Choroid plexus epithelial cell (primary cell): ENCODE measurements around the gene RNF138.

Experiments used
- DNase-seq: peaks from one replicate; pipeline ENCODE4 v3.0.0-alpha.2; 2010; ENCODE audit warnings: low read depth
- H3K4me3 ChIP-seq: 2 replicates; pipeline ENCODE4 v1.5.1; 2011; ENCODE audit warnings: low read depth, mild to moderate bottlenecking, control low read depth, low read length, moderate library complexity
- CTCF ChIP-seq: conservative IDR thresholded peaks from 2 replicates; pipeline ENCODE4 v1.5.1; 2011; ENCODE audit warnings: low read depth, mild to moderate bottlenecking, control low read depth, inconsistent platforms, low read length, moderate library complexity

RNF138 gene, protein sequence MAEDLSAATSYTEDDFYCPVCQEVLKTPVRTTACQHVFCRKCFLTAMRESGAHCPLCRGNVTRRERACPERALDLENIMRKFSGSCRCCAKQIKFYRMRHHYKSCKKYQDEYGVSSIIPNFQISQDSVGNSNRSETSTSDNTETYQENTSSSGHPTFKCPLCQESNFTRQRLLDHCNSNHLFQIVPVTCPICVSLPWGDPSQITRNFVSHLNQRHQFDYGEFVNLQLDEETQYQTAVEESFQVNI

GRCh38 chr18:32091724-32092421, at the start of gene RNF138:
RNF138 (plus strand) TSS chr18:32091874; CDS start chr18:32092777, 903 bp downstream.
- peak; percentile 87 for DNase-seq
- TF ChIP-seq CTCF = no peak
- H3K4me3 ChIP-seq = peak within 1 kb of the TSS; percentile 95

DNA sequence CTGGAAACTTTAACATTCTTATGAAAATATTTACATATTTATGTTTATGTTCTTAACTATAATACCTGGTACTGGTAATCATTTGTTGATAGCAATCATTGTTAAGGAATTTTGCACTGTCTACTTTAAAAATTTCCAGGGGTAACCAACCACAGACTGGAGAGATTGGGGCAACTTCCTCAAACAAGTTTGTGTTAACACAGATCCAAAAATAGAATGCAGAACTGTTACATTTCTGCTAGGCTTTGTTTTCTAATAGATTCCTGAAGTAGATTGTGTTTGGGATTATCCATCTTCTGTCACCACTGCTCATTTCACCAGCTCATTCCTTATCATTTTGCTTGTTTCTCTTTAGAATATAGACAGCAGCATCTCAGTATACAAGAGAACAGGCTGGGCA, 49.3 kb upstream of the RNF138 start:
- no peak for DNase-seq
- no peak for TF ChIP-seq CTCF
- no peak overlapping the region for H3K4me3 ChIP-seq

GRCh38 chr18:32048507-32049091, 43.1 kb upstream of the RNF138 start:
- no peak for TF ChIP-seq CTCF
- no peak overlapping the region for H3K4me3 ChIP-seq
- DNase-seq = peak; percentile 93

- H3K4me3 ChIP-seq = no peak overlapping the region
- no peak for TF ChIP-seq CTCF
- DNase-seq = no peak
Observed at GRCh38 chr18:32049393-32050171, 42.1 kb upstream of the RNF138 start.

- H3K4me3 ChIP-seq = no peak overlapping the region
- DNase-seq = no peak
- no peak for TF ChIP-seq CTCF
Observed at GRCh38 chr18:32056613-32057358, 34.9 kb upstream of the RNF138 start.

DNA sequence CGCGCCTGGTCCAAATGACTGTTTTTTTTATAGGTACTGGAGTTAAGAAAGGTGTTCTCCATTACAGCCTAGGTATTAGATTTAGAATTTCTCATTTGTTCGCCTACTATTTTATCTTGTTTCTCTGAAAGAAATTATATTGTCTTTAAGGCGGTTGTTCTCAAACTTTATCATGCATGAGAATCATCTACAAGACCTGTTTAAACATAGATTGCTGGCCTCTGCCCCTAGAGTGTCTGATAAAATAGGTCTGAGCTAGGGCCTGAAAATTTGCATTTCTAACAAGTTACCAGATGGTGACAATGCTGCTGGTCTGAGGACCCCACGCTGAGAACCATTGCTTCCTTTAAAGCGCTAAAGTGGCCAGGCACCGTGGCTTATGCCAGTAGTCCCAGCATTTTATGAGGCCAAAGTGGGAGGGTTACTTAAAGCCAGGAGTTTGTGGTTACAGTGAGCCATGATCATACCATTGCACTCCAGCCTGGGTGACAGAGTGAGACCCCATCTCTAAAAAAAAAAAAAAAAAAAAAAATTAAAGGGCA, 34.0 kb upstream of the RNF138 start:
- TF ChIP-seq CTCF = no peak
- no peak overlapping the region for H3K4me3 ChIP-seq
- no peak for DNase-seq
